Bladder microvascular endothelial cell (primary cell): ENCODE data around the gene PCDHGA8. TPM values are rescaled to one million over a fixed set of nuclear protein-coding genes. Genes with fewer than 3 reads are reported as not detected.

Experiments
- total RNA-seq: library from RNA; depleted of rRNA; stranded (reverse); fragments of >200 nt; gene quantifications from 2 replicates; pipeline ENCODE4 v1.2.3, GENCODE V29; 2014

Gene PCDHGA8
- total RNA-seq, 1 donor from 2014 or later, result 3.0 TPM

GRCh38 chr5:141417494-141418172 is 25.2 kb downstream of the PCDHGA8 start, which contains the start of gene PCDHGB7:
PCDHGB7 (plus strand) TSS chr5:141417677; CDS start chr5:141417860, 183 bp downstream.

GRCh38 chr5:141420855-141421488 is 28.5 kb downstream of the PCDHGA8 start, which contains the start of gene PCDHGA11:
PCDHGA11 (plus strand) TSS chr5:141421051; CDS start chr5:141421228, 177 bp downstream.

GRCh38 chr5:141430332-141431113 is 38.1 kb downstream of the PCDHGA8 start, which contains the start of gene PCDHGA12:
PCDHGA12 (plus strand) TSS chr5:141430507; CDS start chr5:141430760, 253 bp downstream.

Other genes starting within 250 kb of the PCDHGA8 start
- 0.25 TPM in 1 of 2 replicates, not detected in the other for gene PCDHB6, start 242.6 kb upstream of the PCDHGA8 start, total RNA-seq
- 0.16 and 1.5 TPM in 2 replicates for gene PCDHB7, start 220.0 kb upstream of the PCDHGA8 start, total RNA-seq
- 0.16 and 1.3 TPM in 2 replicates for gene PCDHB8, start 214.8 kb upstream of the PCDHGA8 start, total RNA-seq
- gene PCDHB16, start 210.2 kb upstream of the PCDHGA8 start, total RNA-seq, result under 0.01 and 0.63 TPM in 2 replicates
- 0.16 and 0.31 TPM in 2 replicates for gene PCDHB9, start 205.5 kb upstream of the PCDHGA8 start, total RNA-seq
- 0.49 and 1.6 TPM in 2 replicates for gene PCDHB10, start 200.3 kb upstream of the PCDHGA8 start, total RNA-seq
- 0.16 and 0.69 TPM in 2 replicates for gene PCDHB11, start 193.0 kb upstream of the PCDHGA8 start, total RNA-seq
- gene PCDHB12, start 183.9 kb upstream of the PCDHGA8 start, total RNA-seq, result 0.16 and 1.3 TPM in 2 replicates
- 0.32 and 3.3 TPM in 2 replicates for gene PCDHB13, start 178.7 kb upstream of the PCDHGA8 start, total RNA-seq
- 0.49 and 1.8 TPM in 2 replicates for gene PCDHB14, start 169.3 kb upstream of the PCDHGA8 start, total RNA-seq
- 0.32 and 1.2 TPM in 2 replicates for gene PCDHB15, start 147.2 kb upstream of the PCDHGA8 start, total RNA-seq
- gene SLC25A2, start 88.6 kb upstream of the PCDHGA8 start, total RNA-seq, result 0.16 and 0.44 TPM in 2 replicates
- gene TAF7, start 71.8 kb upstream of the PCDHGA8 start, total RNA-seq, result 53.3 and 79.0 TPM in 2 replicates
- 0.32 and 1.1 TPM in 2 replicates for gene PCDHGA1, start 62.1 kb upstream of the PCDHGA8 start, total RNA-seq
- 0.81 and 1.9 TPM in 2 replicates for gene PCDHGA2, start 53.9 kb upstream of the PCDHGA8 start, total RNA-seq
- 0.32 and 0.82 TPM in 2 replicates for gene PCDHGA3, start 48.8 kb upstream of the PCDHGA8 start, total RNA-seq
- 0.65 and 2.8 TPM in 2 replicates for gene PCDHGB1, start 42.5 kb upstream of the PCDHGA8 start, total RNA-seq
- 1.3 and 6.1 TPM in 2 replicates for gene PCDHGA4, start 37.6 kb upstream of the PCDHGA8 start, total RNA-seq
- 1.1 and 5.1 TPM in 2 replicates for gene PCDHGB2, start 32.6 kb upstream of the PCDHGA8 start, total RNA-seq
- gene PCDHGA5, start 28.5 kb upstream of the PCDHGA8 start, total RNA-seq, result 0.49 and 2.0 TPM in 2 replicates
- gene PCDHGB3, start 22.4 kb upstream of the PCDHGA8 start, total RNA-seq, result 1.5 and 8.4 TPM in 2 replicates
- 1.5 and 4.1 TPM in 2 replicates for gene PCDHGA6, start 18.7 kb upstream of the PCDHGA8 start, total RNA-seq
- 0.65 and 3.3 TPM in 2 replicates for gene PCDHGA7, start 9.9 kb upstream of the PCDHGA8 start, total RNA-seq
- 8.3 and 20.1 TPM in 2 replicates for gene PCDHGB4, start 4.9 kb upstream of the PCDHGA8 start, total RNA-seq
- 8.1 and 23.0 TPM in 2 replicates for gene PCDHGB5, start 5.3 kb downstream of the PCDHGA8 start, total RNA-seq
- gene PCDHGA9, start 10.1 kb downstream of the PCDHGA8 start, total RNA-seq, result 0.97 and 4.5 TPM in 2 replicates
- 1.6 and 3.9 TPM in 2 replicates for gene PCDHGB6, start 15.4 kb downstream of the PCDHGA8 start, total RNA-seq
- 2.1 and 5.2 TPM in 2 replicates for gene PCDHGA10, start 20.4 kb downstream of the PCDHGA8 start, total RNA-seq
- 3.2 and 12.3 TPM in 2 replicates for gene PCDHGB7, start 25.0 kb downstream of the PCDHGA8 start, total RNA-seq
- gene PCDHGA11, start 28.4 kb downstream of the PCDHGA8 start, total RNA-seq, result 4.0 and 14.5 TPM in 2 replicates
- gene PCDHGA12, start 37.9 kb downstream of the PCDHGA8 start, total RNA-seq, result 1.8 and 6.2 TPM in 2 replicates
- gene PCDHGC3, start 83.3 kb downstream of the PCDHGA8 start, total RNA-seq, result 6.5 and 22.3 TPM in 2 replicates
- gene PCDHGC4, start 92.4 kb downstream of the PCDHGA8 start, total RNA-seq, result 0.49 and 2.8 TPM in 2 replicates
- gene PCDHGC5, start 96.4 kb downstream of the PCDHGA8 start, total RNA-seq, result 0.32 and 1.4 TPM in 2 replicates
- 43.5 and 77.2 TPM in 2 replicates for gene DIAPH1, start 226.4 kb downstream of the PCDHGA8 start, total RNA-seq
- 35.5 and 49.5 TPM in 2 replicates for gene HDAC3, start 244.2 kb downstream of the PCDHGA8 start, total RNA-seq
- gene RELL2, start 244.4 kb downstream of the PCDHGA8 start, total RNA-seq, result 3.1 and 5.6 TPM in 2 replicates